Fibroblast of villous mesenchyme (primary cell): ENCODE data around the gene STPG1. TPM values are rescaled to one million over a fixed set of nuclear protein-coding genes. Genes with fewer than 3 reads are reported as not detected.
A peak's percentile ranks its signal among the peaks of the same experiment; 100 is the strongest.

Experiments used
- DNase-seq: peaks from one replicate; pipeline ENCODE4 v3.0.0-alpha.2; 2010; ENCODE audit warnings: low read depth
- H3K4me3 ChIP-seq: 2 replicates; pipeline ENCODE4 v1.5.1; 2011; ENCODE audit warnings: low read depth, mild to moderate bottlenecking, low read length
- CTCF ChIP-seq: IDR thresholded peaks from 2 replicates; pipeline ENCODE4 v1.5.1; 2012; ENCODE audit warnings: low read depth, mild to moderate bottlenecking, low read length; ENCODE audit not compliant: insufficient read depth
- total RNA-seq: library from RNA; depleted of rRNA; stranded (reverse); fragments of >200 nt; gene quantifications from 2 replicates; pipeline ENCODE4 v1.2.3, GENCODE V29; 2012

The STPG1 gene
- total RNA-seq, 1 donor: 9.9 TPM

DNA sequence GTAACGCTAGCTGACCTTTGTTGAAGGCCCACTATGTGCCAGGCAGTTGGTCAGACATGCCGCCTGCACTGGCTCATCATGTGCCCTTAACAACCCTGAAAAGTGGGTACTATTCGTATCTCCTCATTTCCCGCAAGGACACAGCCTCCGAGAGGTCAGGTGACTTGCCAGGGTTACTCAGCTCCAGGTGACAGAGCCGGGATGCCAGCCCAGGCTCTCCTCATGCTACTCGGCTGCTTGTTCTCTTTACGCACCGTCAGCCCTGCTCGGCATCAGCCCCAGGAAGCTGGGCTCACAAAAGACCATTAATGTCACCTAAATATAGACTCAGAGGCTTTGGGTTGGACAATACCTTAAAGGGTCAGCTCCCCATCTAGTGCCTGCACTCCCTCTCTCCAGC lies 65.4 kb downstream of the STPG1 start:
- no peak overlapping the region for H3K4me3 ChIP-seq
- no peak for TF ChIP-seq CTCF
- no peak for DNase-seq

- DNase-seq: no peak
- TF ChIP-seq CTCF: no peak
- H3K4me3 ChIP-seq: no peak overlapping the region
Measured at GRCh38 chr1:24347159-24347934, 66.2 kb downstream of the STPG1 start.

GRCh38 chr1:24345334-24345733 lies 68.2 kb downstream of the STPG1 start:
- no peak for TF ChIP-seq CTCF
- DNase-seq: peak; percentile 20
- H3K4me3 ChIP-seq: no peak overlapping the region

GRCh38 chr1:24344090-24344742 lies 69.4 kb downstream of the STPG1 start:
- H3K4me3 ChIP-seq: no peak overlapping the region
- DNase-seq: no peak
- TF ChIP-seq CTCF: no peak

DNA sequence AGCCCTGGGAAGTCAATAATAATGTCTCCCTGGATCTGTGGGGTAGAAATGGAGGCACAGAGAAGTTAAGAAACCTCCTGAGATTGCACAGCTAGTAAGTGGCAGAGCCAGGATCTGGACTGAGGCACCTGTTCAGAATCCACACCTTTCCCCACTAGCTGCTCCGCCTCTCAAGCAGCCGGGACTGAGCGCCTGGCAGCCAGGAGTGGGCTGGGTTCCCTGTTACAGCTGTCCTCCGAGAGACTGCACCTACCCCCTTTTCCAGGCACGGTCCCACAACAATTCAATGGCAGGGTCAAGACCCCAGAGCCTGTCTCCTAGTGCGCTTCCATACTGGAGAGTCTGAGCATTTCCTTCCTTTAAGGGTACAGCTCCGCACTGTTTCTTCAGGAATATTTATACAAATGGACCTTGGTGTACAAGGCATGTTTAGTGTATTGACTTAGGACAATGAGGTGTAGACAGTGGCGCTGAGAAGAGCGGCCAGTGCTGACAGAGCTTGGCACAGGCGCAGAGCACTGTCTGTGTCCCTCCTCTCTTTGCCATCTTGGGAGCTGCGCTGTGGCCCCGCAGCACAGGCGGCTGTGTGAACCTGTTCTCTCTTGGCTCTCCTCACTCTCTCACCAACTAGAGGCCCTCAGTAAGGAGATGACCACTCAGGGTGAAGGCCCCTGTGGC lies 70.0 kb downstream of the STPG1 start:
- TF ChIP-seq CTCF: no peak
- DNase-seq: no peak
- H3K4me3 ChIP-seq: no peak overlapping the region

DNA sequence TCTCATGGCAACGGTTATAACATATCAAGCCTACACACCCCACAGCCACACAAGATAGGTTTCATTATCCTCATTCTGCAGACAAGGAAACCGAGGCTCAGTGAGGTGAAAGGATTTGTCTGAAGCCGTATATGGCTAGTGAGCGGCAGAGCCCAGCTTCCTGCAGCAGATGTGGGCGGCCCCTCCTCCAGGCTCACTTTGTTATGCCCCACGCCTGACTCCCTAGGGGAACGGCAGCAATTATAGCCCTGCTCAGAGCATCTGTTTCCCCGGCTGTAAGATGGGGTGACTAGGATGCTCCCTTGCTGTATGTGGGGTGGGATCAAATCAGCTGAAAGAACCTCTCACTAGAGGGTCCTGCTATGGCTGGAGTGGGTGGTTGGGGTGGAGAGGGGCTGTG lies 72.3 kb downstream of the STPG1 start:
- TF ChIP-seq CTCF: no peak
- no peak for DNase-seq

More for the DNA sequence above, 72.3 kb downstream of the STPG1 start:
- no peak overlapping the region for H3K4me3 ChIP-seq
